GM18858 (cell line): ENCODE measurements around the gene SIRPA.
"Not testable (repeated sequence)": the region's sequence is repeated elsewhere in the genome, so short reads cannot be mapped to it uniquely, and the experiment has no call there.

Source experiments
- ATAC-seq: cut with Tn5 transposase; IDR thresholded peaks from one replicate; pipeline ENCODE4 v1.9.1; 2021; ENCODE audit not compliant: unreplicated experiment

The SIRPA gene

GRCh38 chr20:1905693-1906092, 10.5 kb downstream of the SIRPA start:
- ATAC-seq: no peak

GRCh38 chr20:1906361-1907051, 11.3 kb downstream of the SIRPA start:
- ATAC-seq: no peak

DNA sequence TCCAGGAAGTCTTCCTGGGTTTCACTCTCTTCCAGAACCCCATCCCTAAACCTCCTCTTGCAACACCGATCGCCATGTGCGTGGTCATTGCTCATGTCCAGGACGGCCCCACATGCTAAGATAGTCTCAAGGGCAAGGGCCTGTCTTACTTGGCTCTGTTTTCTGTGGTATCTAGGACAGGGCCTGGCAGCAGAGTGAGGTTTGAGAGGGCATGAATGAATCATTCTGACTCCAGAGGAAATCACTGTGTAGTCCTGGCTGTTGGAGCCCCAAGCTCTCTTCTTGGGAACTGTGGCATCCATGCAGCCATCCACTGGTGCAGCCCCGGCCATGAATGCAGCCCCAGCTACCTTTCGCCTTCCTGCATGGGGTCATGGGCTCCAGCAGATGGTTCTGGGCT, 12.4 kb downstream of the SIRPA start:
- no peak for ATAC-seq

DNA sequence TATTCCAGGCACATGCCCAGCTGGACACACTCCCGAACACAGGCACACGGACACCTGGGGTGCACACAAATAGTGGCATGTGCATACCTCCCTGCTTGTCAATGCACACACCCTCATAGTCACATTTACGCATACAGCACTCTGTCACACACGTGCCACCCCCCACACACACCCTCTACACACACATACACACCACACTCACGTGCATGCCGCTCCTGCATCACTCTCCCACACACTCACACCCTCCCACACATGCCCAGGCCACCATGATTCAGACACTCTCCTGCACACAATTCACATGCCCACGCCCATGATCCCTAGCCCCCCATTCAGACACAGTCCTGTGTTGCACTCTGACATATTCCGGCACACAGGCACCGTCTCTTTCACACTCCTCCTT, 13.0 kb downstream of the SIRPA start:
- ATAC-seq: no peak

DNA sequence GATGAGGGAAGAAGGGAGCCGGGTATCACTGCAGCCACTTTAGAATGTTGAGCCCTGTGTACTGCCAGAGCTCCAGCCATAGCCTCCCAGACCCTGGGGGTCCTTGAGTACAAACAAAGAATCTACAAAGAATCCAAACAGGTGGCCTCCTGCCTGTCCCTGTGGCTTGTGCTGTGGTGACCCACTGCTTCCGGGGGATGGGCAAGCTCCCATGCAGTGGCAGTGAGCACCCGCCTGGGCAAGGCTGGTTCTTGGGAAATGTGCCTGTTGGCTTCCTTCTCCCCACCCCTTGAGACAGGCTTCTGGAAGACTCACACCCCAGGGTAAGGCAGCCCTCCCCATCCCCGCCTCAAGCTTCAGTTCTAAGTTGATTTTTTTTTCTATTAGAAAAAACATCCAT, 13.9 kb downstream of the SIRPA start:
- no peak for ATAC-seq

DNA sequence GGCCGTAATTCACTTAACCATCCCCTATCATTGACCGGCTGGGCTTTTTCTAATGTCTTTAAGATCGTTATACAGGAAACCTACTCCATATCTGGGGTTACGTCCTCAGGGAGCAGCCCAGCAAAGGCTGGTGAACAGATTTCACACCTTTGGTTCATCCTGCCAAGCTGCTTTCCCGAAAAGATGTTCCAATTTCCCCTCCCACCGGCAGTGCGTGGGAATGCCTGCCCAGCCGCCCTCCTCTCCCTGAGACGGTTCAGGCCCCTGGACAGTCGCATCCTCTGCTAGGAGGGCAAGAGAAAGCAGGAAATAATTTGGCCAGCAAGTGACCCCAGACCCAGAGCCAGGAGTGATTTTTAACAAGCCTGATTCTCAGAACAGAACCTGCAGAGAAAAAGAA, 16.3 kb downstream of the SIRPA start:
- no peak for ATAC-seq

DNA sequence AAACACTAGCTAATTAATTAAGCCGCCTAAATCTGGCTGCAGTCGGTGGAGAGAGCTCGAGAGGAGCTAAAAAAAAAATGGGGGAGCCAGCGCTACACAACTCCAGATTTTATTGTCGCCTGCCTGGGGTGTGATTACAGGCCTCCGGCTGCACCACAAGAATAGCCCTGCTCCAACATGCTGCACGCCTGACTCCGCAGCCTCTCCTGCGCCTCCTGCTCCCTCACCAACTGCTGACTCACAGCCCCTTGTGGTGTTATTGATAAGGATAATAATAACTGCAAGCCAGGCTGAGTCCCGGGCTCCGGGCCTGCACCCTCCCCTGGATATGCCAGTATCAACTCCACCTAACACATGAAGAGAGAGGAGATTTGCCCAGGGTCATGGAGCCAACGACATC, 16.8 kb downstream of the SIRPA start:
- ATAC-seq: no peak

DNA sequence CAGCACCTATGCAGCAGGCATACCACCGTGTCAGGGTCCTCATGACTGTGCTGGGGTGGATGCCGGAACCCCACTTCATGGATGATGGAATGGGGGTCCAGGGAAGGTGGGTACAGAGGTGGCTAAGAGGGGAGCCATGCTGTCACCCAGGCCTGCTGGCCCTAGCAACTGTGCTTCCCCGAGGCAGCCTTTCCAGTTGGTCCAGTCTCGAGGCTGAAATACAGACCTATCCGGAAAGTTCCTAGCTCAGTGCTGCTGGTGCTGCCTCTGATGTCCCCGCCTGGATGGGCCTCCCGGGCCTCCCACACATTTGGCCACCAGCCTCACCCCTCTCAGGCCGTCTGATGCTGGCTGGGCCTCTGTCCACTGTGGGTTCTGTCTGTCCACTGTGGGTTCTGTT, 17.4 kb downstream of the SIRPA start:
- no peak for ATAC-seq

- not testable (repeated sequence) for ATAC-seq
Measured at GRCh38 chr20:1915233-1915632, 20.0 kb downstream of the SIRPA start.

- no peak for ATAC-seq
Measured at GRCh38 chr20:1915725-1916124, 20.5 kb downstream of the SIRPA start.

DNA sequence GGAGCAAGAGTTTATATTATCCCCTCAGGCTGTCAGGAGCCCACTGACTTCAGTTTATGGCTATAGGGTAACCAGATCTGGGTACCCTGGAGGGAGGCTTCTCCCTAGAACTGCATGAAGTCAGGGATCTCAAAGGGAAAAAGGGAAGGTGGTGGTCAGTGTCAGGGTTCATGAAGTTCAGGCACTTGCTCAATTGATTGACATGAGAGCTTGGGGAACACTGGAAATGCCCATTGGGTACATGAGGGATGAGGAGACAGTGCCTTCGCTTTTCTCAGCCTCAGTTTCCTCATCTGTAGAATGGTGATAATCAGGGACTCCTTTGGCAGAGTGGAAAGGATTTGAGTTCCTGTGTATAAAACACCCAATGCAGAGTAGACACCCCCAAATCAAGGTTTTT, 22.6 kb downstream of the SIRPA start:
- ATAC-seq: no peak

DNA sequence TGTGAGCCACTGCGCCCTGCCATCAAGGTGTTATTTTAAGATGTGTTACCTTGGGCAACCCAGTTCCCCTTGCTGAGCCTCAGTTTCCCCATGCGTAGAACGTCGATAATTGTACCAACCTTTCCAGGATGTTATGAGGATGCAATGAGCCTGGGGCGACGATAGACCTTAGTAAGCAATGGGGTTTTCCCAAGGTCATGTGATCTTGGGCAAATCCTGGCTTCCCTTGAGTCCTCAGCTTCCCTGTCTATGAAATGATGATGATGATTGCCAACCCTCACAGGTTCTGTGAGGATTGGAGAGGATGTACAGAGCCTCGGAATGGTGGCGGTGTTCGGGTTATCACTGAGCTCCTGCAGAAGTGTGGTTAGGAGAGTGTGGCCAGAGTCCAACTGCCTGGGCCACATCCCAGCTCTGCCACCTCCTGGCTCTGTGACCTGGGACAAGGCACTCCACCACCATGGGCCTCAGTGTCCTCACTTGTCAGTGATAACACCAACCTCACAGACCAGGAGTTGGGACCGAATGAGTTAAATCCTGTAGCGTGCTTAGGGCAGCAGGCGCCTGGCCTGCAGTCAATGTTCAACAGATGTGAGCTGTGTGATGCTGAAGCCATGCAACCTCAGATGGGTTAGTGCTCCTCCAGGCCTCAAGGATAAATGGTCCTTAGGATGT, 23.4 kb downstream of the SIRPA start:
- ATAC-seq: no peak

GRCh38 chr20:1920252-1920651, 25.0 kb downstream of the SIRPA start:
- no peak for ATAC-seq

DNA sequence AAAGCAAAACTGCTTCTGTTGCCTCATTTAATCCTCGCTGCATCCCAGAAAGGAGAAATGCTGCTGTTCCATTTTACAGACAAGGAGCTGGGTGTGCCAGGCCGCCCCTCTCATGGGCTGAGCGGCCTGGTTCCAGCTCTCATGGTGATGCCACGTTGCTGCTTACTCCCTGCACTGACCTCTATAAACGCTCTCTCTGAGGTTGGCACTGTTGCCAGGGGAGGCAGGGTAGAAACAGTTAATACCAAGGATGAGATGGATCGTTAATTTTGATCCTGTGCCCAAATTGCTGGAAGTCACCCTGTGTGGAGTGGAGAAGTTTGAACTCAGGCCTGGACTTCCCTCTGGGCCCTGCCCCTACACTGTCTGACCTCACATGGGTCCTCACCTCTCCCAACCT, 25.6 kb downstream of the SIRPA start:
- no peak for ATAC-seq

- not testable (repeated sequence) for ATAC-seq
Measured at GRCh38 chr20:1921985-1922384, 26.8 kb downstream of the SIRPA start.

DNA sequence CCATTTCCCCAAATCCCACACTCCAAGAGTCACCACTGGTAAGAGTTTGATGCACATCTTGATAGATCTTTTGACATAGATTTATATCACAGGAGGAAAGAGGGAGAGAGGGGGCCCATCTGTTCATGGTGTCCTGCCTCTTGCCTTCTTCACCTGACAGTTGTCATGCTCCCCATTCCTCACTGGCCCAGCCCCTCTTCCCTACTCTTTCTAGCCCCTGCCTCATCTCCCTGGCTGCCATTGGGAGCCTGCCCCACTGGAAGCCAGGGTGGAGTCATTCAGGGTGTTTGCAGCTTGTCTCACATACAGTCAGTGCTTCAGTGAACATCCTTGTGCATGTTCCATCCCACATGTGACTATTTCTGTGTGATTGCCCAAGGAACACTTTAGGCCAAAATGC, 27.6 kb downstream of the SIRPA start:
- no peak for ATAC-seq

- no peak for ATAC-seq
Measured at GRCh38 chr20:1924910-1925861, 30.0 kb downstream of the SIRPA start.

- ATAC-seq: no peak
Measured at GRCh38 chr20:1926237-1926636, 31.0 kb downstream of the SIRPA start.

DNA sequence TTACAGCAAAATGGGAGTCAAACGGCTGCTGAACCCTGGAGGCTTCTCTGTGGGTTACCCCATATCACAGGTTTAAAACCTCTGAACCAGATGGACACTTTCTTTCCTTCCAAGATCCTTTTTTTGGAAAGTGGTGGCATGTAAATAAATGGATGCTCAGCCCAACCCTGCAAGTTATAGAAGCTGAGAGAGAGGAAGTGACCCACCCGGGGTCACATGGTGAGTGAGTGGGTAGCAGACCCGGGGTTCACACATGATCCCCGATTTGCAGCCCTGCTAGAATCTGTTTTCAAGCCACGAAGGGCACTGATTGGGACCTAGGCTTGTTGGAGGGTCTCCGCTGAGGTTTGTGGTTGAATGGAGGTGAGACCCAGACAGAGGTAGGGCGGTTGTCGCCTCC, 32.0 kb downstream of the SIRPA start:
- ATAC-seq: no peak

DNA sequence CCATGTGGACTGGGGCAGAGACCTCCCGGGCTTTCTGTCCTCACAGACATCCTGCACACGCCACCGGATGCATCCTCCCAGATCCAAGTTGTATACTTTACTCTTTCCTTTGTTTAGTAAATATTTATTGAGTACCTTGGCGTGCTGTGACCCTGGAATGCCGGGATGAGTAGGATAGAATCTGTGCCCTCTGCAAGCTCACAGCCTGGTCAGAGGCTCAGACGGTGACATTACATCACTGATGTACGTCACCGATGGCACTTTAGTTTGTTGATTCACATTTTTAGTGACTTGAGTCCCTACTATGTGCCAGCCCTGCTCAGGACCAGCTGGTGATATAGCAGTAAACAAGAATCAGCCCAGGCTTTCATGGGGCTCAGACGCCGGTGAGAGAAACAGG, 32.9 kb downstream of the SIRPA start:
- ATAC-seq: no peak

DNA sequence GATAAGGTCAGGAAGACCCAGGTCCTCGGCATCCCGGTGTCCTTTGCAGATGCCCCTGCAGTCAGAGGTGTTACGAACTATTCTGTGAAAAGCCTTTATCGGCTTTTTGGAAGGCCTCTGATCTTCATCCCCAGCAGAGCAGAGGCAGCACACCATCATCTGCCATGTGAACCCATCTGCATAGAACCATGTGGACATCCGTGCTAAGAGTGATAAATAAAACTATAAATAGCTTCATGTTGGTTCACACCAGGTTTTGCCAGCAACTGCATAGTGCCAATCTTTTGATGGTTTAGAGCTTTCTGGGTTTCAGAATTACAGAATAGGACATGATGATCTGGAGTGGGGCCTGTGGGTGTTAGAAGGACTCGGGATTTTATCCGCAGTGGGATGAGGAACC, 33.6 kb downstream of the SIRPA start:
- no peak for ATAC-seq

- no peak for ATAC-seq
Measured at GRCh38 chr20:1929460-1929859, 34.3 kb downstream of the SIRPA start.
